ENCODE data around the gene PAK1.

GRCh38 chr11:77517753-77518152 is 43.9 kb upstream of the PAK1 start:
- TF ChIP-seq CTCF (IDR thresholded peaks at IDR 0.05) (no peak), POLR2A (IDR thresholded peaks at IDR 0.05; ENCODE audit: low read depth) (no peak), EP300 (IDR thresholded peaks at IDR 0.05) (no peak), POLR2AphosphoS5 (IDR thresholded peaks at IDR 0.05) (no peak)

All from esophagus muscularis mucosa (tissue), 4 donors.